Ishikawa (cell line): ENCODE data around the gene AKR1C2.
"Not testable (repeated sequence)": the region's sequence is repeated elsewhere in the genome, so short reads cannot be mapped to it uniquely, and the experiment has no call there.

Source experiments
- CEBPB ChIP-seq: IDR thresholded peaks from 2 replicates; pipeline ENCODE4 v1.6.1; 2012
- CREB1 ChIP-seq: IDR thresholded peaks from 2 replicates; pipeline ENCODE4 v1.6.1; 2012; ENCODE audit warnings: low read depth
- EGR1 ChIP-seq: IDR thresholded peaks from 2 replicates; pipeline ENCODE4 v1.6.1; 2012
- EP300 ChIP-seq: IDR thresholded peaks from 2 replicates; pipeline ENCODE4 v1.6.1; 2012; ENCODE audit warnings: borderline replicate concordance
- FOXM1 ChIP-seq: IDR thresholded peaks from 2 replicates; pipeline ENCODE4 v1.6.1; 2012; ENCODE audit warnings: low read depth, borderline replicate concordance
- MAX ChIP-seq: IDR thresholded peaks from 2 replicates; pipeline ENCODE4 v1.6.1; 2012
- NFIC ChIP-seq: IDR thresholded peaks from 2 replicates; pipeline ENCODE4 v1.6.1; 2012
- RAD21 ChIP-seq: IDR thresholded peaks from 2 replicates; pipeline ENCODE4 v1.6.1; 2012; ENCODE audit warnings: low read depth
- REST ChIP-seq: IDR thresholded peaks from 2 replicates; pipeline ENCODE4 v1.6.1; 2012; ENCODE audit warnings: low read depth, mild to moderate bottlenecking
- TAF1 ChIP-seq: IDR thresholded peaks from 2 replicates; pipeline ENCODE4 v1.6.1; 2012; ENCODE audit warnings: low read depth, mild to moderate bottlenecking
- TCF12 ChIP-seq: IDR thresholded peaks from 2 replicates; pipeline ENCODE4 v1.6.1; 2012; ENCODE audit warnings: low read depth
- TEAD4 ChIP-seq: IDR thresholded peaks from 2 replicates; pipeline ENCODE4 v1.6.1; 2012
- USF1 ChIP-seq: IDR thresholded peaks from 2 replicates; pipeline ENCODE4 v1.6.1; 2012
- YY1 ChIP-seq: IDR thresholded peaks from 2 replicates; pipeline ENCODE4 v1.6.1; 2012; ENCODE audit warnings: low read depth
- ZBTB7A ChIP-seq: IDR thresholded peaks from 2 replicates; pipeline ENCODE4 v1.6.1; 2012; ENCODE audit warnings: low read depth

The AKR1C2 gene

GRCh38 chr10:4962876-4963814 is 40.5 kb downstream of the AKR1C2 start, which contains the start of gene AKR1C1:
TSS of gene AKR1C1 (plus strand) at chr10:4963415. CDS start at chr10:4963445, 30 bp downstream.
- TF ChIP-seq REST, TAF1, CREB1: not testable (repeated sequence)

GRCh38 chr10:4953405-4953804 is 50.3 kb downstream of the AKR1C2 start:
- TF ChIP-seq FOXM1 (no peak), TAF1 (no peak), RAD21 (no peak), EP300 (no peak), CREB1 (no peak), TCF12 (no peak), MAX (no peak), YY1 (no peak), CEBPB (no peak), ZBTB7A (no peak), REST (no peak), EGR1 (no peak), NFIC (no peak)

- TF ChIP-seq CEBPB (no peak), CREB1 (no peak), ZBTB7A (no peak), NFIC (no peak), TCF12 (no peak), USF1 (no peak), TEAD4 (no peak), EGR1 (no peak), RAD21 (no peak), YY1 (no peak), FOXM1 (no peak), REST (no peak), TAF1 (no peak), EP300 (no peak), MAX (no peak)
These were observed 55.7 kb downstream of the AKR1C2 start for GRCh38 chr10:4947635-4948596.

- TF ChIP-seq YY1 (no peak), MAX (no peak), TEAD4 (no peak), CEBPB (no peak), EP300 (no peak), TCF12 (no peak), TAF1 (no peak), RAD21 (no peak), CREB1 (no peak), USF1 (no peak), FOXM1 (no peak), NFIC (no peak), REST (no peak), EGR1 (no peak), ZBTB7A (no peak)
These were observed 56.5 kb downstream of the AKR1C2 start for GRCh38 chr10:4947039-4947634.
